Keratinocyte (primary cell): ENCODE data around the gene EVI5L.

Experiments used
- CTCF ChIP-seq, 3 experiments: IDR thresholded peaks in 1 of 3; conservative IDR thresholded peaks in 1 of 3; optimal IDR thresholded peaks in 1 of 3; 2 replicates in 2 of 3; 3 replicates in 1 of 3; pipeline versions ENCODE3 to v1.5.1; 2011; ENCODE audit warnings: low read length in 3 of 3, mild to moderate bottlenecking in 3 of 3, moderate library complexity in 2 of 3, control low read depth in 1 of 3, inconsistent platforms in 1 of 3; ENCODE audit not compliant: insufficient read depth in 2 of 3; ENCODE audit errors: extremely low read depth in 1 of 3
- EZH2 ChIP-seq: IDR thresholded peaks from one replicate; pipeline ENCODE4 v1.6.1; 2012; ENCODE audit warnings: inconsistent platforms, mild to moderate bottlenecking, low read length, moderate library complexity

GRCh38 chr19:7864690-7865074 is 34.7 kb downstream of the EVI5L start:
- TF ChIP-seq CTCF (optimal IDR thresholded peaks at IDR 0.05 in 1 of 3, IDR thresholded peaks at IDR 0.05 in 1 of 3, conservative IDR thresholded peaks at IDR 0.05 in 1 of 3; ENCODE audit: extremely low read depth in 1 of 3, insufficient read depth in 2 of 3, low read length in 3 of 3) (no peak), EZH2 (no peak)
